ENCODE data around the gene VAPB. TPM values are rescaled to one million over a fixed set of nuclear protein-coding genes. Genes with fewer than 3 reads are reported as not detected.

Gene VAPB
- total and polyA plus RNA-seq, 2 of the 4 experiments (the other 2 are of a cell fraction): 9.1 to 26.0 TPM

DNA sequence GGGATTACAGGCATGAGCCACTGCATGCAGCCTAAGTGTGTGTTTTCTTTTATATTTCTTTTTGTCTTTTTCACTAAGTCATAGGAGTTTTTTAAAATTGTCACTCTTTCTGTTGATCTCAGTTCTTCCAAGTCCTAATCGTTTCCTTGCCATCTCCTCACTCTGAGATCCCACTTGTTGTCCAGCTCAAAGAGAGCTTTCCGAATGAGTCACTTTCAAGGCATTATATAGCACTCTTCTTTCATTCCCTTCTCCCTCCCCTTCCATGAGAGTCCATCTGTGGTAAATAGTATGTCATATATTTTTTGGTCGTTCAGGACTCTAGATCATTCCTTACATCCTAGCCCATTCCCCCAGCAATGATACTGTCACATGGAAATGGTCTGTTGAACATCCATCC is 4.3 kb downstream of the VAPB start:
- ChIA-PET POLR2A (ENCODE audit: unreplicated experiment) (no interaction called here), CTCF (interaction anchor here (1.0 kb wide), 1 partner anchor 258 kb away, joined by 3 read pairs; the partner anchor contains the start of gene STX16)
- no peak overlapping the region for H2AFZ ChIP-seq (replicated peaks; ENCODE audit: low read length, poor library complexity)
- intact Hi-C loops (cut with micrococcal nuclease): no loop called here
- H3K4me1 ChIP-seq (ENCODE audit: control insufficient read depth, insufficient read depth, low read length): peaks cover 8% of the 10 kb centered on the region
- ATAC-seq (ENCODE audit: low read depth) (no peak), DNase-seq (peak; percentile 55)
- H3K27ac ChIP-seq (ENCODE audit: insufficient read depth, low read length): no peak overlapping the region
- dilution Hi-C loops (cut with HindIII; ENCODE audit: low sequenced_read_pairs, unreplicated experiment): no loop called here
- peaks cover 79% of the 10 kb centered on the region for H4K20me1 ChIP-seq (ENCODE audit: insufficient read depth, low read length)
- no peak for TF ChIP-seq NFE2L2 (IDR thresholded peaks at IDR 0.05; ENCODE audit: low read depth, low read length)
- H2AK5ac ChIP-seq (ENCODE audit: low read depth, low read length): no peak overlapping the region
- no peak overlapping the region for H3K56ac ChIP-seq (ENCODE audit: extremely low read depth, insufficient read depth, low read length)
- H3K9me1 ChIP-seq (ENCODE audit: insufficient read depth, low read length): peaks cover 31% of the 10 kb centered on the region
- H3K9me3 ChIP-seq (ENCODE audit: control insufficient read depth, insufficient read depth, low read length): no peaks in the 10 kb centered on the region
- H3K4me3 ChIP-seq (ENCODE audit: insufficient read depth, low read depth, low read length): no peak overlapping the region
- H3K36me3 ChIP-seq (ENCODE audit: control insufficient read depth, insufficient read depth, low read length): peaks cover 6% of the 10 kb centered on the region; the same call in 1 of the 2 replicates
- no peaks in the 10 kb centered on the region for H3K27me3 ChIP-seq (ENCODE audit: control insufficient read depth, insufficient read depth, low read length)
- H2BK20ac ChIP-seq (ENCODE audit: low read depth, low read length): no peak overlapping the region
- no peak overlapping the region for H4K8ac ChIP-seq (ENCODE audit: low read depth in 2 of 2, low read length in 2 of 2)
- no peak overlapping the region for H2BK5ac ChIP-seq (ENCODE audit: low read depth, low read length, poor library complexity, severe bottlenecking)
- H3K18ac ChIP-seq (ENCODE audit: low read depth, low read length): no peak overlapping the region
- no peak overlapping the region for H2BK15ac ChIP-seq (ENCODE audit: low read depth, low read length)
- no TSS peak for BruUV-seq (replicated peaks)
- H3K4ac ChIP-seq (ENCODE audit: low read depth, low read length): no peak overlapping the region
- H2AK9ac ChIP-seq (replicated peaks; ENCODE audit: low read depth, low read length, poor library complexity): no peak overlapping the region
- WGBS, 2 experiments (ENCODE audit: extremely low coverage in 2 of 2, insufficient read length in 1 of 2): no CpG with 5 or more reads among the region's 3 CpGs
- H3K4me2 ChIP-seq (ENCODE audit: low read depth, low read length): no peak overlapping the region
- no peak overlapping the region for H3K14ac ChIP-seq (replicated peaks; ENCODE audit: low read depth, low read length)
- H4K91ac ChIP-seq (ENCODE audit: insufficient read depth, low read depth, low read length): no peak overlapping the region
- no peak overlapping the region for H3K9ac ChIP-seq (ENCODE audit: low read depth, low read length)
- H3K23ac ChIP-seq (ENCODE audit: low read depth, low read length): no peak overlapping the region
- H3K79me1 ChIP-seq (ENCODE audit: low read depth in 1 of 2, low read length in 2 of 2): peaks cover 14 to 74% of the 10 kb centered on the region in 2 experiments
- H4K5ac ChIP-seq (ENCODE audit: low read depth, low read length): no peak overlapping the region
- in situ Hi-C loops (cut with MboI; ENCODE audit: low sequenced_read_pairs): no loop called here
- no peak overlapping the region for H2BK120ac ChIP-seq (ENCODE audit: low read depth, low read length)

All from IMR-90 (cell line).